HCT116 (cell line): Measurements from ENCODE around the gene JAK1. TPM values are rescaled to one million over a fixed set of nuclear protein-coding genes. Genes with fewer than 3 reads are reported as not detected.

Experiments used
- ATAC-seq: fragments of 200-7000 bp; cut with Tn5 transposase; 2 replicates; pipeline ENCODE4 v1.9.1; 2020; ENCODE audit warnings: mild to moderate bottlenecking, moderate library complexity
- BruUV-seq: library from RNA; stranded (reverse); fragments of 400-500 nt; replicated peaks from 2 replicates; lab custom pipeline; 2021; lab: Mats Ljungman, UMichigan
- CTCF ChIA-PET: fragments of 300-600 bp; sonication (Branson Sonifier 250); formaldehyde crosslinking; loops from one replicate; lab custom pipeline; 2021; ENCODE audit warnings: antibody characterized with exemption; lab: Charles Lee
- POLR2A ChIA-PET: fragments of 300-600, 350-600 bp; sonication (Branson Sonifier 250); formaldehyde crosslinking; loops from one replicate; lab custom pipeline; 2021; ENCODE audit warnings: antibody characterized with exemption; lab: Charles Lee
- RAD21 ChIA-PET, 2 experiments: fragments of 300-600 bp; sonication (Branson Sonifier 250); formaldehyde crosslinking; loops; one replicate each; lab custom pipeline; 2023; ENCODE audit warnings: low total read pairs in 2 of 2; ENCODE audit not compliant: uncharacterized antibody in 2 of 2, unreplicated experiment in 2 of 2, low non-redundant PET in 1 of 2; lab: Charles Lee
- DNase-seq: peaks from one replicate; pipeline ENCODE4 v3.0.0-alpha.2; 2010; ENCODE audit warnings: low read depth, low spot score
- H2AFZ ChIP-seq: fragments of 200-600 bp; shearing (Covaris generic), sonication (generic); 2 replicates; pipeline ENCODE4 v1.6.1; 2017; ENCODE audit warnings: low read depth, mixed run types, mixed read lengths, antibody characterized with exemption, low read length; ENCODE audit not compliant: poor library complexity, severe bottlenecking
- H3K27ac ChIP-seq: 2 replicates; pipeline ENCODE4 v1.5.1; 2012; ENCODE audit warnings: low read depth, low read length
- H3K27me3 ChIP-seq: fragments of 200-600 bp; sonication (generic); 2 replicates; pipeline ENCODE4 v1.6.1; 2016; ENCODE audit warnings: mixed run types, low read length, mixed read lengths; ENCODE audit not compliant: insufficient read depth
- H3K36me3 ChIP-seq, 2 experiments: fragments of 200-500 bp in 1 of 2; fragments of 200-600 bp in 1 of 2; sonication (Bioruptor generic) in 1 of 2; sonication (generic) in 1 of 2; 2 replicates each; pipeline versions ENCODE4 v1.5.1 to v1.6.1; 2014 to 2016; ENCODE audit warnings: low read length in 2 of 2, inconsistent platforms in 1 of 2, mixed read lengths in 1 of 2, mixed run types in 1 of 2; ENCODE audit not compliant: insufficient read depth in 2 of 2, control insufficient read depth in 1 of 2
- H3K4me1 ChIP-seq, 2 experiments: fragments of 200-600 bp in 1 of 2; sonication (generic) in 1 of 2; 2 replicates each; pipeline versions ENCODE4 v1.5.1 to v1.6.1; 2012 to 2017; ENCODE audit warnings: low read length in 2 of 2, inconsistent platforms in 1 of 2, mild to moderate bottlenecking in 1 of 2, mixed read lengths in 1 of 2, mixed run types in 1 of 2, moderate library complexity in 1 of 2; ENCODE audit not compliant: insufficient read depth in 2 of 2, control insufficient read depth in 1 of 2
- H3K4me2 ChIP-seq: fragments of 200-600 bp; sonication (generic); 2 replicates; pipeline ENCODE4 v1.6.1; 2017; ENCODE audit warnings: mixed run types, low read length, mixed read lengths
- H3K4me3 ChIP-seq, 2 experiments: fragments of 200-600 bp in 1 of 2; sonication (generic) in 1 of 2; replicated peaks in 1 of 2; 2 replicates each; pipeline ENCODE4 v1.5.1; 2011 to 2016; ENCODE audit warnings: low read length in 2 of 2, control low read depth in 1 of 2, low read depth in 1 of 2, mild to moderate bottlenecking in 1 of 2, mixed read lengths in 1 of 2, mixed run types in 1 of 2
- H3K79me2 ChIP-seq: fragments of 200-600 bp; sonication (generic); 2 replicates; pipeline ENCODE4 v1.6.1; 2017; ENCODE audit warnings: mild to moderate bottlenecking, mixed run types, low read length, moderate library complexity, mixed read lengths; ENCODE audit not compliant: insufficient read depth
- H3K9ac ChIP-seq: fragments of 200-600 bp; sonication (generic); 2 replicates; pipeline ENCODE4 v1.6.1; 2016; ENCODE audit warnings: low read length, mixed read lengths
- H3K9me2 ChIP-seq: fragments of 200-600 bp; sonication (generic), shearing (Covaris generic); 2 replicates; pipeline ENCODE4 v1.6.1; 2017; ENCODE audit warnings: mixed run types, mild to moderate bottlenecking, moderate library complexity; ENCODE audit not compliant: insufficient read depth
- H3K9me3 ChIP-seq, 2 experiments: fragments of 200-500 bp in 1 of 2; fragments of 200-600 bp in 1 of 2; sonication (Bioruptor generic) in 1 of 2; sonication (generic) in 1 of 2; 2 replicates each; pipeline ENCODE4 v1.6.1; 2014 to 2017; ENCODE audit warnings: low read length in 2 of 2, mixed read lengths in 2 of 2, inconsistent platforms in 1 of 2, low read depth in 1 of 2, mild to moderate bottlenecking in 1 of 2, mixed run types in 1 of 2, moderate library complexity in 1 of 2; ENCODE audit not compliant: control insufficient read depth in 1 of 2, insufficient read depth in 1 of 2
- H4K20me1 ChIP-seq: fragments of 200-600 bp; sonication (generic), shearing (Covaris generic); 2 replicates; pipeline ENCODE4 v1.6.1; 2017; ENCODE audit warnings: mixed run types, mild to moderate bottlenecking, moderate library complexity; ENCODE audit not compliant: insufficient read depth
- CEBPB ChIP-seq: IDR thresholded peaks from 2 replicates; pipeline ENCODE4 v1.6.1; 2012; ENCODE audit warnings: low read depth
- EGR1 ChIP-seq: IDR thresholded peaks from 2 replicates; pipeline ENCODE4 v1.6.1; 2012; ENCODE audit warnings: low read depth
- EZH2 ChIP-seq: fragments of 200-600 bp; sonication (generic); IDR thresholded peaks from 2 replicates; pipeline ENCODE4 v1.6.1; 2017; ENCODE audit warnings: antibody characterized with exemption, mixed run types
- EZH2phosphoT487 ChIP-seq: fragments of 200-600 bp; IDR thresholded peaks from 2 replicates; pipeline ENCODE4 v1.6.1; 2018; ENCODE audit warnings: antibody characterized with exemption, borderline replicate concordance
- FOSL1 ChIP-seq: IDR thresholded peaks from 2 replicates; pipeline ENCODE4 v1.6.1; 2012; ENCODE audit warnings: low read depth
- JUND ChIP-seq: IDR thresholded peaks from 2 replicates; pipeline ENCODE4 v1.6.1; 2012
- POLR2AphosphoS5 ChIP-seq: IDR thresholded peaks from 2 replicates; pipeline ENCODE4 v1.6.1; 2011; ENCODE audit warnings: mild to moderate bottlenecking, low read depth, low read length, moderate library complexity
- SP1 ChIP-seq: IDR thresholded peaks from 2 replicates; pipeline ENCODE4 v1.6.1; 2012; ENCODE audit warnings: low read depth
- TCF7L2 ChIP-seq: IDR thresholded peaks from 2 replicates; pipeline ENCODE4 v1.7.0; 2011; ENCODE audit warnings: borderline replicate concordance, inconsistent platforms; ENCODE audit not compliant: insufficient read depth, insufficient read length; ENCODE audit errors: extremely low read depth
- ZNF274 ChIP-seq: fragments of 200-500 bp; sonication (Bioruptor generic); IDR thresholded peaks from 2 replicates; pipeline ENCODE4 v1.6.1; 2014; ENCODE audit warnings: mild to moderate bottlenecking, low read depth, low read length, inconsistent platforms
- intact Hi-C: fragments of 100-400 bp; cut with micrococcal nuclease; formaldehyde crosslinking; loops from 2 replicates; pipeline ENCODE4 v1.10.0; 2022
- total RNA-seq: library from RNA; stranded (reverse); gene quantifications from one replicate; pipeline ENCODE4 v1.2.1, GENCODE V29; 2021; ENCODE audit not compliant: unreplicated experiment
- TF ChIP-seq, protein P1 (sequence below): IDR thresholded peaks from 2 replicates; pipeline ENCODE4 v1.6.1; 2012; ENCODE audit warnings: low read depth

JAK1 gene
- total RNA-seq, 1 experiment from 2014 or later: 53.2 TPM

- CTCF ChIA-PET: no interaction called here
- no peak overlapping the region for H3K4me3 ChIP-seq
- no peaks in the 10 kb centered on the region for H4K20me1 ChIP-seq
- no peaks in the 10 kb centered on the region for H3K4me1 ChIP-seq
- no peak overlapping the region for H3K27ac ChIP-seq
- no peak overlapping the region for H3K4me2 ChIP-seq
- H2AFZ ChIP-seq: no peak overlapping the region
- BruUV-seq: no TSS peak
- H3K9me3 ChIP-seq: no peaks in the 10 kb centered on the region
- RAD21 ChIA-PET: no interaction called here
- H3K9me2 ChIP-seq: no peaks in the 10 kb centered on the region
- DNase-seq: no peak
- TF ChIP-seq CEBPB: no peak
- no peak for TF ChIP-seq ZNF274
- TF ChIP-seq JUND: no peak
- TF ChIP-seq EGR1: no peak
- TF ChIP-seq, protein P1, sequence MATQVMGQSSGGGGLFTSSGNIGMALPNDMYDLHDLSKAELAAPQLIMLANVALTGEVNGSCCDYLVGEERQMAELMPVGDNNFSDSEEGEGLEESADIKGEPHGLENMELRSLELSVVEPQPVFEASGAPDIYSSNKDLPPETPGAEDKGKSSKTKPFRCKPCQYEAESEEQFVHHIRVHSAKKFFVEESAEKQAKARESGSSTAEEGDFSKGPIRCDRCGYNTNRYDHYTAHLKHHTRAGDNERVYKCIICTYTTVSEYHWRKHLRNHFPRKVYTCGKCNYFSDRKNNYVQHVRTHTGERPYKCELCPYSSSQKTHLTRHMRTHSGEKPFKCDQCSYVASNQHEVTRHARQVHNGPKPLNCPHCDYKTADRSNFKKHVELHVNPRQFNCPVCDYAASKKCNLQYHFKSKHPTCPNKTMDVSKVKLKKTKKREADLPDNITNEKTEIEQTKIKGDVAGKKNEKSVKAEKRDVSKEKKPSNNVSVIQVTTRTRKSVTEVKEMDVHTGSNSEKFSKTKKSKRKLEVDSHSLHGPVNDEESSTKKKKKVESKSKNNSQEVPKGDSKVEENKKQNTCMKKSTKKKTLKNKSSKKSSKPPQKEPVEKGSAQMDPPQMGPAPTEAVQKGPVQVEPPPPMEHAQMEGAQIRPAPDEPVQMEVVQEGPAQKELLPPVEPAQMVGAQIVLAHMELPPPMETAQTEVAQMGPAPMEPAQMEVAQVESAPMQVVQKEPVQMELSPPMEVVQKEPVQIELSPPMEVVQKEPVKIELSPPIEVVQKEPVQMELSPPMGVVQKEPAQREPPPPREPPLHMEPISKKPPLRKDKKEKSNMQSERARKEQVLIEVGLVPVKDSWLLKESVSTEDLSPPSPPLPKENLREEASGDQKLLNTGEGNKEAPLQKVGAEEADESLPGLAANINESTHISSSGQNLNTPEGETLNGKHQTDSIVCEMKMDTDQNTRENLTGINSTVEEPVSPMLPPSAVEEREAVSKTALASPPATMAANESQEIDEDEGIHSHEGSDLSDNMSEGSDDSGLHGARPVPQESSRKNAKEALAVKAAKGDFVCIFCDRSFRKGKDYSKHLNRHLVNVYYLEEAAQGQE: no peak
- no peak for TF ChIP-seq EZH2phosphoT487
- TF ChIP-seq FOSL1: no peak
- TF ChIP-seq TCF7L2: no peak
- no peak for TF ChIP-seq EZH2
- TF ChIP-seq SP1: no peak
- no peak for TF ChIP-seq POLR2AphosphoS5
- peaks cover 5% of the 10 kb centered on the region; the same call in 1 of the 2 replicates for H3K79me2 ChIP-seq
- no peaks in the 10 kb centered on the region for H3K27me3 ChIP-seq
- POLR2A ChIA-PET: no interaction called here
- intact Hi-C loops: no loop called here
- no peaks in the 10 kb centered on the region; a peak in 1 of 4 replicates for H3K36me3 ChIP-seq
- no peak overlapping the region for H3K9ac ChIP-seq
- ATAC-seq: no peak
These were observed 80.7 kb downstream of the JAK1 start for GRCh38 chr1:64885648-64886047.
